RWPE2 (cell line): ENCODE measurements around the gene CES1.
"Not testable (repeated sequence)": the region's sequence is repeated elsewhere in the genome, so short reads cannot be mapped to it uniquely, and the experiment has no call there.

ENCODE experiments used
- ATAC-seq: fragments of 200-7000 bp; cut with Tn5 transposase; 3 replicates; pipeline ENCODE4 v1.9.1; 2021; ENCODE audit warnings: low read depth
- DNase-seq: peaks from one replicate; pipeline ENCODE4 v3.0.0-alpha.2; 2020; ENCODE audit warnings: low spot score
- H3K27ac ChIP-seq: fragments of 450-650 bp; 2 replicates; pipeline ENCODE4 v1.5.1; 2017; ENCODE audit warnings: mild to moderate bottlenecking; ENCODE audit not compliant: poor library complexity, severe bottlenecking
- H3K27me3 ChIP-seq: fragments of 250-450 bp; sonication (Bioruptor Pico); 2 replicates; pipeline ENCODE4 v1.5.1; 2021; ENCODE audit warnings: mild to moderate bottlenecking, moderate library complexity; ENCODE audit not compliant: insufficient read depth, poor library complexity, severe bottlenecking
- H3K36me3 ChIP-seq: fragments of 250-450 bp; sonication (Bioruptor Pico); 2 replicates; pipeline ENCODE4 v1.5.1; 2020; ENCODE audit warnings: low read depth, mild to moderate bottlenecking, moderate library complexity
- H3K4me1 ChIP-seq: fragments of 250-450 bp; sonication (Bioruptor Pico); 2 replicates; pipeline ENCODE4 v1.5.1; 2021; ENCODE audit warnings: mild to moderate bottlenecking, moderate library complexity; ENCODE audit not compliant: insufficient read depth, poor library complexity, severe bottlenecking
- H3K4me3 ChIP-seq: fragments of 250-450 bp; sonication (Bioruptor Pico); 2 replicates; pipeline ENCODE4 v1.5.1; 2021; ENCODE audit warnings: mild to moderate bottlenecking, moderate library complexity; ENCODE audit not compliant: severe bottlenecking
- H3K9me3 ChIP-seq: fragments of 250-450 bp; sonication (Bioruptor Pico); 2 replicates; pipeline ENCODE4 v1.5.1; 2021; ENCODE audit warnings: mild to moderate bottlenecking, moderate library complexity; ENCODE audit not compliant: severe bottlenecking
- CTCF ChIP-seq: fragments of 450-650 bp; IDR thresholded peaks from one replicate; pipeline ENCODE4 v1.5.1; 2017; ENCODE audit warnings: mild to moderate bottlenecking, moderate library complexity; ENCODE audit not compliant: poor library complexity, severe bottlenecking

Gene CES1

GRCh38 chr16:55817236-55817912 is 15.5 kb downstream of the CES1 start:
- no peak for DNase-seq
- H3K9me3 ChIP-seq: no peaks in the 10 kb centered on the region
- H3K36me3 ChIP-seq: no peaks in the 10 kb centered on the region
- TF ChIP-seq CTCF: no peak
- peak; percentile 37; the same call in 1 of the 3 replicates for ATAC-seq
- no peak overlapping the region for H3K27ac ChIP-seq
- no peak overlapping the region for H3K4me3 ChIP-seq
- no peaks in the 10 kb centered on the region for H3K4me1 ChIP-seq
- no peaks in the 10 kb centered on the region for H3K27me3 ChIP-seq

- H3K9me3 ChIP-seq, H3K4me3 ChIP-seq, H3K4me1 ChIP-seq, H3K27me3 ChIP-seq, DNase-seq, H3K27ac ChIP-seq, H3K36me3 ChIP-seq: not testable (repeated sequence)
- peak; percentile 50; the same call in 1 of the 3 replicates for ATAC-seq
Observed at GRCh38 chr16:55816222-55816621, 16.7 kb downstream of the CES1 start.

- ATAC-seq: no peak
- no peak overlapping the region for H3K27ac ChIP-seq
- DNase-seq: peak; percentile 9
- no peaks in the 10 kb centered on the region for H3K9me3 ChIP-seq
- no peaks in the 10 kb centered on the region for H3K27me3 ChIP-seq
- H3K4me3 ChIP-seq: no peak overlapping the region
- no peaks in the 10 kb centered on the region for H3K36me3 ChIP-seq
- H3K4me1 ChIP-seq: no peaks in the 10 kb centered on the region
- no peak for TF ChIP-seq CTCF
Observed at GRCh38 chr16:55815320-55815719, 17.6 kb downstream of the CES1 start.

GRCh38 chr16:55814174-55814573 is 18.7 kb downstream of the CES1 start:
- not testable (repeated sequence) for H3K27me3 ChIP-seq, H3K4me3 ChIP-seq, H3K36me3 ChIP-seq, H3K4me1 ChIP-seq, H3K27ac ChIP-seq, DNase-seq, ATAC-seq, H3K9me3 ChIP-seq

- not testable (repeated sequence) for ATAC-seq, H3K4me1 ChIP-seq, H3K9me3 ChIP-seq, H3K27me3 ChIP-seq, H3K27ac ChIP-seq, H3K36me3 ChIP-seq, H3K4me3 ChIP-seq
- peak; percentile 5 for DNase-seq
Observed at GRCh38 chr16:55813730-55814129, 19.2 kb downstream of the CES1 start.

- H3K27me3 ChIP-seq: no peaks in the 10 kb centered on the region
- TF ChIP-seq CTCF: no peak
- no peak for ATAC-seq
- H3K4me3 ChIP-seq: no peak overlapping the region
- H3K27ac ChIP-seq: no peak overlapping the region
- no peaks in the 10 kb centered on the region for H3K36me3 ChIP-seq
- no peaks in the 10 kb centered on the region for H3K9me3 ChIP-seq
- DNase-seq: no peak
- H3K4me1 ChIP-seq: no peaks in the 10 kb centered on the region
Observed at GRCh38 chr16:55812951-55813350, 19.9 kb downstream of the CES1 start.
